GM18867 (cell line): ENCODE measurements around the gene SEMA3E.
"Not testable (repeated sequence)": the region's sequence is repeated elsewhere in the genome, so short reads cannot be mapped to it uniquely, and the experiment has no call there.

Experiments used
- ATAC-seq: cut with Tn5 transposase; IDR thresholded peaks from one replicate; pipeline ENCODE4 v1.9.1; 2021; ENCODE audit warnings: mild to moderate bottlenecking, moderate library complexity; ENCODE audit not compliant: unreplicated experiment

SEMA3E gene

GRCh38 chr7:83562960-83563359 is 86.0 kb downstream of the SEMA3E start:
- ATAC-seq = no peak

- ATAC-seq = no peak
Measured at GRCh38 chr7:83562289-83562688, 86.7 kb downstream of the SEMA3E start.

GRCh38 chr7:83559887-83560286 is 89.1 kb downstream of the SEMA3E start:
- peak; percentile 49 for ATAC-seq

GRCh38 chr7:83552556-83552955 is 96.4 kb downstream of the SEMA3E start:
- ATAC-seq = not testable (repeated sequence)

GRCh38 chr7:83550100-83550499 is 98.8 kb downstream of the SEMA3E start:
- ATAC-seq = no peak

GRCh38 chr7:83548250-83548649 is 100.7 kb downstream of the SEMA3E start:
- no peak for ATAC-seq

- peak; percentile 98 for ATAC-seq
Measured at GRCh38 chr7:83547526-83547925, 101.4 kb downstream of the SEMA3E start.

- no peak for ATAC-seq
Measured at GRCh38 chr7:83546586-83546985, 102.4 kb downstream of the SEMA3E start.

- peak; percentile 65 for ATAC-seq
Measured at GRCh38 chr7:83541187-83541960, 107.6 kb downstream of the SEMA3E start.

GRCh38 chr7:83534488-83534887 is 114.5 kb downstream of the SEMA3E start:
- no peak for ATAC-seq

GRCh38 chr7:83532219-83532618 is 116.7 kb downstream of the SEMA3E start:
- ATAC-seq = no peak

GRCh38 chr7:83531766-83532165 is 117.2 kb downstream of the SEMA3E start:
- ATAC-seq = no peak

- ATAC-seq = no peak
Measured at GRCh38 chr7:83528925-83529423, 120.0 kb downstream of the SEMA3E start.

- ATAC-seq = no peak
Measured at GRCh38 chr7:83524277-83525075, 124.5 kb downstream of the SEMA3E start.

GRCh38 chr7:83520726-83521125 is 128.2 kb downstream of the SEMA3E start:
- ATAC-seq = no peak

- no peak for ATAC-seq
Measured at GRCh38 chr7:83519240-83519639, 129.7 kb downstream of the SEMA3E start.

GRCh38 chr7:83517035-83517700 is 131.8 kb downstream of the SEMA3E start:
- ATAC-seq = no peak

GRCh38 chr7:83514977-83515376 is 134.0 kb downstream of the SEMA3E start:
- ATAC-seq = no peak

- ATAC-seq = no peak
Measured at GRCh38 chr7:83509255-83510021, 139.5 kb downstream of the SEMA3E start.

- ATAC-seq = no peak
Measured at GRCh38 chr7:83504330-83504729, 144.6 kb downstream of the SEMA3E start.

GRCh38 chr7:83502636-83503035 is 146.3 kb downstream of the SEMA3E start:
- ATAC-seq = no peak
